A204.1 (cell line): ENCODE results near the gene PKIG.
"Not testable (repeated sequence)": the region's sequence is repeated elsewhere in the genome, so short reads cannot be mapped to it uniquely, and the experiment has no call there.

Experiments
- FAIRE-seq: peaks from 2 replicates; lab custom pipeline; 2012; peaks lifted over from hg19 to GRCh38; lab: Jason Lieb, UNC

The PKIG gene

GRCh38 chr20:44582311-44583025 lies at the start of gene PKIG:
Gene PKIG (plus strand): TSS chr20:44582579. CDS start chr20:44614557, 31,978 bp downstream.
- no peak for FAIRE-seq

GRCh38 chr20:44532981-44533331 lies 49.4 kb upstream of the PKIG start:
- FAIRE-seq = no peak

DNA sequence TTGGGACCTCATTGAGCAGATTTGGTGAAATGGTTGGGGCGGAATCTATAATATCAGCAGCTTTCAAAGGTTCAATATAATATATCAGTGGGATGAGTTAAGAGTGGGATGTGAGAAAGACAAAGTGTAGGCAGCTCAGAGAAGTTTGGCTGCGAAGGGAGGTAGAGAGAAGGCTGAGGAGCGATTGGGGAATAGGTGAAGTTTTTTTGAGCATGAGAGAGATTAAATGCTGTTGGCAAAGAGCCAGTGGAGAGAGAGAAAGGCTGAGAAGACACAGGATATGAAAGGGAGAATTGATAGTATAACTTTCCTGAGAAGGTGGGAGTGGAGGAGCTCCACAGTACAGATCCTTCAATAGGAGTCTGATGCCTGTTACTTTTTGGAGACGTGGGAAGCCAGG lies 48.5 kb upstream of the PKIG start:
- no peak for FAIRE-seq

- FAIRE-seq = no peak
These were observed 46.2 kb upstream of the PKIG start for GRCh38 chr20:44536175-44536574.

DNA sequence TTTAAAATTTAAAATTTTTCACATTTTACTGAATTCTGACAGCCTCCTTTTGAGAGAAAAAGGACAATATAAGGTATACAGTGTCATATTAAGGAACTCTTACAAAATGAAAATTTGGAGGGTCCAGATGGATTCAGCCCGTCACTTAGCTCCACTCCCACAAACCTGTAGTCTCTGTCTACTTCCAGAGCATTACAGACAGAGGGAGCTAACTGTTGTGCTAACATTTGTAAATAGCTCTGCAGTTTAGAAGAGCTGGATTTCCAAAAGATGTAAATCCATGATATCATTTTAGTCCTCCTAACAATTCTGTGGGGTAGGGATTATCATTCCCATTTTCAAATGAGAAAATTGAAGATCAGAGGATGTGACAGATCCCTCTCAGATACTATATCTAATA lies 44.4 kb upstream of the PKIG start:
- no peak for FAIRE-seq

DNA sequence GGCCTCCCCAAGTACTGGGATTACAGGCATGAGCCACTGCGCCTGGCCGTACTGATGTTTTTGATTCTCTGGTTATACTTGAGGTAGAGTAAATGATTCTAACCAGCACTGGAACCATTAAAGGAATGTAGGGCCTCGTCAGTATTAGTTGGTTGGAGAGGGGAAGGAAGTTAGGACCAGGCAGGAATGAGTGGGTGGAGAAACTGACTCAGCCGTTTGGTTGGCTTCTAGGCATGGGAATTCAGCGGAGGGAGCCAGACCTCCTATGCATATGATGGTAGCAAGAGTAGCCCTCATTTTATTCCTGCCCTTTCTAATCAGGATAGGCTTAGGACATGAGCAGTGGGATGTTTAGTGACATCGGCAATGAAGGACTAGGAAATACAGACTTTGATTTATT lies 41.5 kb upstream of the PKIG start:
- FAIRE-seq = no peak

DNA sequence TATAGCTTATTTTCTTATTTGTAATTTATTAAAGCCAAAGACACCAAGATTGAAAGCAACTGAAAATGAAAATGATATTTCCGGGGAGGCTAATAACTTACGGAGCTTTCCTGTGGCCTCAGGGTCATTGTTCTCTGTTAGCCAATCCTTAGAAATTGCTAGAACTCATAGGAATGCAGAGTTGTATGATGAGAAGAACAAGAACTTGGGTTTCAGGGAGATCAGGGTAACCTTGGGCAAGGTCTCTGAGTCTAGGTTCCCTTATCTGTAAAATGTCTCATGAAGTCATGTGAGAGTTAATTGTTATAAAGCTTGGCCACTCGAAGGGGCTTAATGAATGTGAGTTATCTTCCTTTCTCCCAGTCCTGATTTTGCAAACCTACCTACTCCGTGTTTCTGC lies 40.4 kb upstream of the PKIG start:
- FAIRE-seq = no peak

- FAIRE-seq = no peak
These were observed 39.5 kb upstream of the PKIG start for GRCh38 chr20:44542890-44543289.

DNA sequence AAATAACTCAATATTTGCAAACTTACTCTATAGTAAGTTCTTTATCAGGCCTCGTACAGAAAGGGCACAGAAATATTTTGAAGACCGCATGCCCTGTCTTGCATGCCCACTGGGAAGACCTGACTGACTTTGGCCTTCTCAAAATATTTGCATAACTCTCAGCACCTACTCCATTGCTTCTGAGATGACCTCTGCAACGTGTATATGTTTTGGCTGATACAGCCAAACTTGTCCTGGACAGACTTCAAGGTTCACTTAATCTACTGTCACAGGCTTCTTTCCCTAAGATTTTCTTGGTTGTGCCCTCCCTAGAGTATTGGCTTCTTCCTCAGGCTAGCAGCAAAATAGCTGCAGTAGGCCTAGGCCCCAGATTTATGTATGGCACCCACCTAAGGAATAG lies 39.0 kb upstream of the PKIG start:
- FAIRE-seq = no peak

- no peak for FAIRE-seq
These were observed 38.1 kb upstream of the PKIG start for GRCh38 chr20:44544263-44544662.

GRCh38 chr20:44547419-44547818 lies 35.0 kb upstream of the PKIG start:
- no peak for FAIRE-seq

DNA sequence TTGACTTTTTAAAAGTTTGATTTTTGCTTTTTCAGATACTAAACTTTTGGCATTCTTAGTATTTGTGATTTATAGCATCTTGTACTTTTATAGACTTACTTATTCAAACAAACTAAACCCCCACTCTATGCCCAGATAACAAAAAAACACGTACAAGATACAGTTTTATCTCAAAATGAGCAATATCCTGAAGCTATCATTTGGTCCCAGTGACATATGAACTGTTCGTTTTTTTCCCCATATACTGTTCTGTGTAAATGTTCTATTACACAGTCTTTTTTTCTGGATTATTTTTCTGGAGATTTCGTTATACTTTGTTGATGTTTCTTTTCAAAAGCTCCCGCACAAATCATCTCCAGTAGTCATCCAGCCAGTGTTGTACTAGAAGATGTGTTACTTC lies 33.3 kb upstream of the PKIG start:
- no peak for FAIRE-seq

- no peak for FAIRE-seq
These were observed 30.3 kb upstream of the PKIG start for GRCh38 chr20:44552050-44552449.

GRCh38 chr20:44552568-44552949 lies 29.8 kb upstream of the PKIG start:
- no peak for FAIRE-seq

DNA sequence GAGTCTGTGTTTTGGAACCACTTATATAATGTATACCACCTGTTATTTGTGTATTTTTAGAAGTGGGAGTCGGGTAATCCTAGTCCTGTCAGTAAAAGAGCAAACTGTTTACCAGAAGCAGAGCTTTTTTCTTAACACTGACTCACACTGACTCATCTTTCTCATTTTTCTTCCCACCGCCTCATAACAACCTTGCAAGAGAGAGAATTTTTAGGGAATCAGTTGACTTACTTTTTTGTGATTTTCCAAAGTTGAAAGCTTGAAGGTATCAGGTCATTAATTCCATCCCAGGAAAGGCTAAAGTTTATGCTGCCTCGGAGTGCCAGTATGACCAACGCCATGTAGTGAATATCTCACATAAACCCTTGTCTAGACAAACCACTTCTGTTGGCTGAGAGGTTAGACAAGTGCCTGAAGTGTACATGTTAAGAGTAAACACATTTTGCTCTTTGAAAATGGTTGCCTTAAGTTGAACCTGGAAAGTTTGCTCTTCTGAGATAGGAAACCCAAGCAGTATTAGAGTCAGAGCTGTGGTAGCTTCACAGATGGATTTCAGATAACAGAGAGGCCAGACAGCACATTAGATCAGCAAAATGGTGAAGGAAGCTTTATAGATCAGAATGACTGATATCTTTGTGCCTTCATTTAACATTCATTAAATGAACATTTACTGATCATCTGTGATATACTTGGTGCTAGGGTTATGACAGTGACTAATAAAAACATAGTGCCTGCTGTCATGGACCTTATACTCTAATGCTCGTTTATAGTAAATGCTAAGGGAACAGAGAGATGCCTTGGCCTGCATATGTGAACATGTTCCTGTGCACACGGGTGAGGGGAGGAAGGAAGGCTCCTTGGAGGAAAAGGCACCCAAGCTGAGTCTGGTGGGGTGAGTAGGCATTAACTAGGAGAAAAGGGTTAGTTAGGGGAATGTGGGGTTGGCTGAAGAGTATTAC lies 29.1 kb upstream of the PKIG start:
- FAIRE-seq = no peak

- FAIRE-seq = no peak
These were observed 23.1 kb upstream of the PKIG start for GRCh38 chr20:44559302-44559701.

DNA sequence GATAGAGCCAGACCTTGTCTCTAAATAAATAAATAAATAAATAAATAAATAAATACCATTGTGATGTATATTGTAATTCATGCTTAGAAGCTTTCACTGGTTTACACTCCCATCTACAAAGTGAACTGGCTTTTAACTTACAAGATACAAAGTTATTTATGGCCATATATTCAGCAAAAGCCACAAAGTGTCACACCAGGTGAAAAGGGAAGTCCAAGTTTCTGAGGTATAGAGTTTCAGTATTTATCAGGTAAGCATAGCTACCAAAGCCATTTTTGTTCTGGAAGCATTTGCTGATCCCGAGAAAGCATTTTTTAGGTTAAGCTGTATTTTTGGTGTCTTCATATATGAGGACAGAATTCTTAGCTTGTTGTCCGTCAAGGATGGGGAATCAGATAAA lies 22.1 kb upstream of the PKIG start:
- no peak for FAIRE-seq

DNA sequence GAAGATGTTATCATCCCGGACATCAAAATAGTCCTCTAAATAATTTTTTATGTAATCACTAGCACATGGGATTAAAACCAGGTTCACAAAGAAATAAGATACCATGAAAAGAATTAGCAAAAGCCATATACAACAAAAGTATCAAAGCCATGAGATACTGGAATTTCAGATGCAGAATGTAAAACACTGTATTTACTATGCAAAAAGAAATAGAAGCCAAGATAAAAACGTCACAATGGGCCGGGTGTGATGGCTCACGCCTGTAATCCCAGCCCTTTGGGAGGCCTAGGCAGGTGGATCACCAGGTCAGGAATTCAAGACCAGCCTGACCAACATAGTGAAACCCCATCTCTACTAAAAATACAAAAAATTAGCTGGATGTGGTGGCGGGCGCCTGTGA lies 21.6 kb upstream of the PKIG start:
- not testable (repeated sequence) for FAIRE-seq

DNA sequence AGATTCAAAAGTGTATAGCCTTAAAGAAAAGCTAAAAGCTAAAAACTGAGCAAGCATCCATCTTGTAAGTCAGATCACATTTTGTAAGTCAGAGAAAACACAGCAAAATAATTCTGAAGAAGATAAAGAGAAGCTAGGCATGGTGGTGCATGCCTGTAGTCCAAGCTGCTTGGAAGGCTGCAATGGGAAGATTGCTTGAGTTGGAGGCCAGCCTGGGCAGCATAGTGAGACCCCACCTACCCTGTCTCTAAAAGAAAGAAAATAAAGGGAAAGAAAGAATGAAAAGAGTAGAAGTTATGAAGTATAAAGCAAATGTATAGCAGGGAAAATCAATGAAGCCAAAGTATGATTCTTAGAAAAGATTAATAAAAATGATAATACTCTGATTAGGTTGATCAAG lies 20.5 kb upstream of the PKIG start:
- FAIRE-seq = no peak

- FAIRE-seq = no peak
These were observed 16.4 kb upstream of the PKIG start for GRCh38 chr20:44566018-44566417.

- no peak for FAIRE-seq
These were observed 15.6 kb upstream of the PKIG start for GRCh38 chr20:44566811-44567210.

DNA sequence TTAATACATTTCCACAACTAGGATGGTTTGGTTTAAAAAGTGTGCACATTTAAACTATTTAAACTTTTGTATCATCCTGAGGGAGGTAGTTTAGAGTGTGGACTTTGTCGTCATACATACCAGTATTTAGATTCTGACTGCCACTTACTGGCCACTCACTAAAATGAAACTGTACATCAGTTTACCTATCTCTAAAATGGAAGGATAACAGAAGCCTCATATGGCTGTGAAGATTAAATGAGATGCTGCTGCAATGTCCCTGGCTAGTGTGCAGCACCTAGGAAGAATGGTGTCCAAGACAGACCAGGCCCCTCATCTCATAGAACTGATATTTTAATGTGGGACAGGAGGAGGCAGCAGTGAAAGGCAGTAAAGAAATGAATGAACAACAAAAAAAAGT lies 12.0 kb upstream of the PKIG start:
- FAIRE-seq = no peak

GRCh38 chr20:44571362-44571988 lies 10.9 kb upstream of the PKIG start:
- FAIRE-seq = no peak
